ENCODE measurements around the gene SELENBP1. TPM values are rescaled to one million over a fixed set of nuclear protein-coding genes. Genes with fewer than 3 reads are reported as not detected.

Gene SELENBP1
- total RNA-seq, 2 donors from 2014 or later: 35.4 to 39.2 TPM

- no peak overlapping the region for H3K27ac Mint-ChIP-seq
- H3K4me3 ChIP-seq (ENCODE audit: low read length): no peak overlapping the region
- TF ChIP-seq CTCF (conservative IDR thresholded peaks at IDR 0.05): no peak
- no peak overlapping the region for H3K27ac ChIP-seq (ENCODE audit: low read depth, low read length)
- no peaks in the 10 kb centered on the region for H3K36me3 Mint-ChIP-seq (ENCODE audit: low read depth)
- H3K9ac ChIP-seq (ENCODE audit: extremely low read depth, low read length, poor library complexity, severe bottlenecking): no peak overlapping the region
- no peaks in the 10 kb centered on the region for H3K27me3 ChIP-seq (ENCODE audit: control insufficient read depth, insufficient read depth, low read length, poor library complexity, severe bottlenecking)
- DNase-seq: no peak
- WGBS, 2 experiments (ENCODE audit: insufficient coverage in 1 of 2, insufficient read length in 1 of 2): 88 to 91% methylated on average over 1 to 5 of the region's 5 CpGs
- no peaks in the 10 kb centered on the region for H3K4me1 Mint-ChIP-seq
- no peaks in the 10 kb centered on the region for H3K4me1 ChIP-seq (ENCODE audit: control insufficient read depth, insufficient read depth, low read length)
- no peaks in the 10 kb centered on the region for H3K36me3 ChIP-seq (ENCODE audit: control insufficient read depth, insufficient read depth, low read length)
- no peaks in the 10 kb centered on the region for H3K9me3 ChIP-seq (ENCODE audit: control insufficient read depth, low read length)
- no peaks in the 10 kb centered on the region for H3K27me3 Mint-ChIP-seq (ENCODE audit: insufficient read depth)
- no peaks in the 10 kb centered on the region for H3K9me3 Mint-ChIP-seq
- no peak overlapping the region for H3K4me3 Mint-ChIP-seq
Measured at GRCh38 chr1:151334822-151335221, 37.7 kb downstream of the SELENBP1 start.

DNA sequence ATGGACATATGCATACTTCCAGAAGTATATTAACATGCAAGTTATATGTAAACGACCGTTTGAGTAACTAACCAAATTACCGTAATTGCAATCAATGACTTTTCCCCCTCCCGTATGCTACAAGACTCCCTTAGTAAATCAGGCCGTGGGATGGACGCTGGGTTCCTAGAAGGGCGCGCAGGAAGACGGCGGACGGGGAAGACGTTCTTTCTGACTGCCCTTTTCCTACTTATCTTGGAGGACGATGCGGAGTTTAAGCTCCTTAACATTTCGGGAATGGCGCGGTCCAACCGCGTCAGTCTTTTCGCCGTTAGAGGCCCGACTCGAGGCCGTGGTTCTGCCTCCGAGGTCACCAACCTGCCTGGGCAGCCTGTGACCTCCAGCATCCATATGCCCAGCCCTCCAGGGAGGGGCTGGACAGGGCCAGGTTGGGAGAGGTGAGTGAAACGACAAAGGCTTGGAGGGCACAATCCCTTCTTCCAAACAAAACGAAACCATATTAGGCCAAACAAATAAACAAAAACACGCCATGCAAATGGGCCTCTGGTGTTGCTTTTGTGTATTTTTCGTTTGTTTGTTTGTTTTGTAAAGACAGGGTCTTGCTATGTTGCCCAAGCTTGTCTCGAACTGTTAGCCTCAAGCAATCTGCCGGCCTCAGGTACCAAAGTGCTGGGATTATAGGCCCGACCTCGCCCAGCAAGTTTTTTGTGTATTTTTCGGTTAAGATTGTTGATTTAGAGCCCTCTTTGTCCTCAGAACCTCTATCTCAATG, 44.4 kb downstream of the SELENBP1 start:
- H3K27me3 ChIP-seq (ENCODE audit: control insufficient read depth, insufficient read depth, low read length, poor library complexity, severe bottlenecking): no peaks in the 10 kb centered on the region
- H3K9me3 Mint-ChIP-seq: no peaks in the 10 kb centered on the region
- peaks cover 9% of the 10 kb centered on the region for H3K36me3 ChIP-seq (ENCODE audit: control insufficient read depth, insufficient read depth, low read length)
- no peaks in the 10 kb centered on the region for H3K27me3 Mint-ChIP-seq (ENCODE audit: insufficient read depth)
- H3K9ac ChIP-seq (ENCODE audit: extremely low read depth, low read length, poor library complexity, severe bottlenecking): peak overlapping the region; percentile 96
- peak; percentile 77 for DNase-seq
- 37 to 69% methylated on average over 15 to 34 of the region's 34 CpGs for WGBS, 2 experiments (ENCODE audit: insufficient coverage in 1 of 2, insufficient read length in 1 of 2)
- H3K4me3 Mint-ChIP-seq: peak overlapping the region; percentile 80
- H3K9me3 ChIP-seq (ENCODE audit: control insufficient read depth, low read length): no peaks in the 10 kb centered on the region
- H3K4me3 ChIP-seq (ENCODE audit: low read length): peak overlapping the region; percentile 91
- no peak overlapping the region for H3K27ac ChIP-seq (ENCODE audit: low read depth, low read length)
- no peak for TF ChIP-seq CTCF (conservative IDR thresholded peaks at IDR 0.05)
- peaks cover 18% of the 10 kb centered on the region for H3K4me1 Mint-ChIP-seq
- H3K4me1 ChIP-seq (ENCODE audit: control insufficient read depth, insufficient read depth, low read length): no peaks in the 10 kb centered on the region
- peak overlapping the region; percentile 99 for H3K27ac Mint-ChIP-seq
- H3K36me3 Mint-ChIP-seq (ENCODE audit: low read depth): peaks cover 19% of the 10 kb centered on the region

- no peak for TF ChIP-seq CTCF (conservative IDR thresholded peaks at IDR 0.05)
- no peaks in the 10 kb centered on the region for H3K9me3 Mint-ChIP-seq
- peaks cover 9% of the 10 kb centered on the region for H3K36me3 ChIP-seq (ENCODE audit: control insufficient read depth, insufficient read depth, low read length)
- H3K4me1 Mint-ChIP-seq: peaks cover 18% of the 10 kb centered on the region
- no peaks in the 10 kb centered on the region for H3K27me3 Mint-ChIP-seq (ENCODE audit: insufficient read depth)
- peak within 1 kb of the TSS; percentile 99 for H3K27ac Mint-ChIP-seq
- peaks cover 23% of the 10 kb centered on the region for H3K36me3 Mint-ChIP-seq (ENCODE audit: low read depth)
- DNase-seq: peak; percentile 96
- peak within 1 kb of the TSS; percentile 98 for H3K27ac ChIP-seq (ENCODE audit: low read depth, low read length)
- 0 to 2% methylated on average over 22 to 40 of the region's 40 CpGs for WGBS, 2 experiments (ENCODE audit: insufficient coverage in 1 of 2, insufficient read length in 1 of 2)
- peak within 1 kb of the TSS; percentile 91 for H3K4me3 ChIP-seq (ENCODE audit: low read length)
- H3K4me1 ChIP-seq (ENCODE audit: control insufficient read depth, insufficient read depth, low read length): no peaks in the 10 kb centered on the region
- no peaks in the 10 kb centered on the region for H3K27me3 ChIP-seq (ENCODE audit: control insufficient read depth, insufficient read depth, low read length, poor library complexity, severe bottlenecking)
- peak within 1 kb of the TSS; percentile 96 for H3K9ac ChIP-seq (ENCODE audit: extremely low read depth, low read length, poor library complexity, severe bottlenecking)
- H3K9me3 ChIP-seq (ENCODE audit: control insufficient read depth, low read length): no peaks in the 10 kb centered on the region
- peak within 1 kb of the TSS; percentile 80 for H3K4me3 Mint-ChIP-seq
Measured at GRCh38 chr1:151327223-151327902, 45.1 kb downstream of the SELENBP1 start, which contains the start of gene PI4KB. Gene PI4KB, minus strand, starts transcription at chr1:151327416. Its CDS starts 10,935 bp downstream, at chr1:151316481.

Measured in endodermal cell (in vitro differentiated cells).